GM08714 (cell line): ENCODE results near the gene PCDHB14.
"Not testable (repeated sequence)": the region's sequence is repeated elsewhere in the genome, so short reads cannot be mapped to it uniquely, and the experiment has no call there.

Source experiments
- H3K4me3 ChIP-seq: fragments of 200-500 bp; sonication (Bioruptor generic); 2 replicates; pipeline ENCODE4 v1.5.1; 2014; ENCODE audit warnings: mild to moderate bottlenecking, low read length, inconsistent platforms
- ZNF274 ChIP-seq: IDR thresholded peaks from 2 replicates; pipeline ENCODE4 v1.6.1; 2012; ENCODE audit warnings: mild to moderate bottlenecking, low read depth, low read length

PCDHB14 gene

GRCh38 chr5:141236516-141237313 is 13.6 kb downstream of the PCDHB14 start:
- TF ChIP-seq ZNF274, result no peak
- H3K4me3 ChIP-seq, result no peak overlapping the region

GRCh38 chr5:141241496-141241895 is 18.4 kb downstream of the PCDHB14 start:
- no peak for TF ChIP-seq ZNF274
- H3K4me3 ChIP-seq, result no peak overlapping the region

GRCh38 chr5:141245250-141245717 is 22.1 kb downstream of the PCDHB14 start, which contains the start of gene PCDHB15:
PCDHB15 (plus strand) TSS chr5:141245395; CDS start chr5:141245579, 184 bp downstream.
- no peak within 1 kb of the TSS for H3K4me3 ChIP-seq
- TF ChIP-seq ZNF274, result no peak

- not testable (repeated sequence) for H3K4me3 ChIP-seq
Measured at GRCh38 chr5:141246971-141247370, 23.8 kb downstream of the PCDHB14 start.

- H3K4me3 ChIP-seq, result not testable (repeated sequence)
Measured at GRCh38 chr5:141247434-141247833, 24.3 kb downstream of the PCDHB14 start.

- no peak overlapping the region for H3K4me3 ChIP-seq
- no peak for TF ChIP-seq ZNF274
Measured at GRCh38 chr5:141250576-141250975, 27.4 kb downstream of the PCDHB14 start.

GRCh38 chr5:141258464-141258863 is 35.3 kb downstream of the PCDHB14 start:
- H3K4me3 ChIP-seq, result no peak overlapping the region
- TF ChIP-seq ZNF274, result no peak

- no peak for TF ChIP-seq ZNF274
- no peak overlapping the region for H3K4me3 ChIP-seq
Measured at GRCh38 chr5:141258948-141259347, 35.8 kb downstream of the PCDHB14 start.

GRCh38 chr5:141260458-141261237 is 37.5 kb downstream of the PCDHB14 start:
- H3K4me3 ChIP-seq, result no peak overlapping the region
- peak; percentile 92 for TF ChIP-seq ZNF274

GRCh38 chr5:141261238-141261546 is 38.0 kb downstream of the PCDHB14 start:
- TF ChIP-seq ZNF274, result no peak
- no peak overlapping the region for H3K4me3 ChIP-seq

GRCh38 chr5:141269195-141269594 is 46.1 kb downstream of the PCDHB14 start:
- H3K4me3 ChIP-seq, result no peak overlapping the region
- TF ChIP-seq ZNF274, result no peak

GRCh38 chr5:141272906-141273305 is 49.8 kb downstream of the PCDHB14 start:
- no peak overlapping the region for H3K4me3 ChIP-seq
- no peak for TF ChIP-seq ZNF274
